ENCODE data around the gene RIMKLA. TPM values are rescaled to one million over a fixed set of nuclear protein-coding genes. Genes with fewer than 3 reads are reported as not detected.

Gene RIMKLA
- total RNA-seq, 1 experiment from 2014 or later = not detected

Other genes starting within 250 kb of the RIMKLA start
- not detected in 2 replicates for gene GUCA2B, start 227.4 kb upstream of the RIMKLA start, total RNA-seq (2014; rRNA removed; shearing (Covaris generic))
- gene GUCA2A, start 216.0 kb upstream of the RIMKLA start, total RNA-seq (2014; rRNA removed; shearing (Covaris generic)) = not detected in 2 replicates
- gene FOXJ3, start 45.6 kb upstream of the RIMKLA start, total RNA-seq (2014; rRNA removed; shearing (Covaris generic)) = 22.0 and 31.9 TPM in 2 replicates
- 0.10 TPM in 1 of 2 replicates, not detected in the other for gene ZMYND12, start 75.2 kb downstream of the RIMKLA start, total RNA-seq (2014; rRNA removed; shearing (Covaris generic))
- gene PPCS, start 75.8 kb downstream of the RIMKLA start, total RNA-seq (2014; rRNA removed; shearing (Covaris generic)) = 60.5 and 81.7 TPM in 2 replicates
- gene CCDC30, start 82.5 kb downstream of the RIMKLA start, total RNA-seq (2014; rRNA removed; shearing (Covaris generic)) = 0.34 TPM in 1 of 2 replicates, not detected in the other